Astrocyte (in vitro differentiated cells and primary cell): ENCODE measurements around the gene MORN3. TPM values are rescaled to one million over a fixed set of nuclear protein-coding genes. Genes with fewer than 3 reads are reported as not detected.
"Not testable (repeated sequence)": the region's sequence is repeated elsewhere in the genome, so short reads cannot be mapped to it uniquely, and the experiment has no call there.

Source experiments
- DNase-seq: peaks from one replicate; pipeline ENCODE4 v3.0.0-alpha.2; 2010; ENCODE audit warnings: low read depth
- FAIRE-seq: peaks from 2 replicates; lab custom pipeline; 2011; peaks lifted over from hg19 to GRCh38; lab: Jason Lieb, UNC
- H2AFZ ChIP-seq: 2 replicates; pipeline ENCODE4 v1.6.0; 2012; ENCODE audit warnings: low read depth, low read length, inconsistent platforms
- H3K27ac ChIP-seq: 2 replicates; pipeline ENCODE4 v1.5.1; 2011; ENCODE audit warnings: low read depth, low read length, inconsistent platforms
- H3K27me3 ChIP-seq: 2 replicates; pipeline ENCODE4 v1.6.0; 2011; ENCODE audit warnings: low read length, inconsistent platforms; ENCODE audit not compliant: insufficient read depth
- H3K36me3 ChIP-seq: 2 replicates; pipeline ENCODE4 v1.5.1; 2011; ENCODE audit warnings: low read length, inconsistent platforms; ENCODE audit not compliant: insufficient read depth
- H3K4me1 ChIP-seq: 2 replicates; pipeline ENCODE4 v1.5.1; 2011; ENCODE audit warnings: low read length, inconsistent platforms; ENCODE audit not compliant: insufficient read depth
- H3K4me2 ChIP-seq: 2 replicates; pipeline ENCODE4 v1.6.0; 2012; ENCODE audit warnings: low read length, inconsistent platforms
- H3K4me3 ChIP-seq: 2 replicates; pipeline ENCODE4 v1.5.1; 2011; ENCODE audit warnings: low read depth, mild to moderate bottlenecking, low read length, inconsistent platforms; ENCODE audit not compliant: insufficient read depth
- H3K79me2 ChIP-seq: 2 replicates; pipeline ENCODE4 v1.6.0; 2012; ENCODE audit warnings: mild to moderate bottlenecking, low read length, inconsistent platforms; ENCODE audit not compliant: insufficient read depth
- H3K9ac ChIP-seq: 2 replicates; pipeline ENCODE4 v1.6.0; 2012; ENCODE audit warnings: mild to moderate bottlenecking, low read length, inconsistent platforms
- H3K9me3 ChIP-seq: 2 replicates; pipeline ENCODE4 v1.5.1; 2012; ENCODE audit warnings: low read depth, mild to moderate bottlenecking, low read length, inconsistent platforms; ENCODE audit not compliant: insufficient read depth
- H4K20me1 ChIP-seq: 2 replicates; pipeline ENCODE4 v1.6.0; 2012; ENCODE audit warnings: low read length, inconsistent platforms; ENCODE audit not compliant: insufficient read depth
- H3K27ac Mint-ChIP-seq: one replicate; pipeline ENCODE4 v1.8.0; 2021; ENCODE audit warnings: mild to moderate bottlenecking, mixed read lengths; ENCODE audit not compliant: unreplicated experiment
- H3K27me3 Mint-ChIP-seq: one replicate; pipeline ENCODE4 v1.8.0; 2021; ENCODE audit warnings: low read depth, mixed read lengths; ENCODE audit not compliant: unreplicated experiment
- H3K36me3 Mint-ChIP-seq: one replicate; pipeline ENCODE4 v1.8.0; 2021; ENCODE audit warnings: low read depth, mixed read lengths; ENCODE audit not compliant: unreplicated experiment
- H3K4me1 Mint-ChIP-seq: one replicate; pipeline ENCODE4 v1.8.0; 2021; ENCODE audit warnings: low read depth, mixed read lengths; ENCODE audit not compliant: unreplicated experiment
- H3K4me3 Mint-ChIP-seq: one replicate; pipeline ENCODE4 v1.8.0; 2021; ENCODE audit warnings: mild to moderate bottlenecking, moderate library complexity, mixed read lengths; ENCODE audit not compliant: unreplicated experiment
- H3K9me3 Mint-ChIP-seq: one replicate; pipeline ENCODE4 v1.8.0; 2021; ENCODE audit warnings: mild to moderate bottlenecking, mixed read lengths; ENCODE audit not compliant: unreplicated experiment
- EZH2 ChIP-seq: IDR thresholded peaks from 2 replicates; pipeline ENCODE4 v1.6.1; 2012; ENCODE audit warnings: mild to moderate bottlenecking, low read length, inconsistent platforms; ENCODE audit not compliant: insufficient read depth
- total RNA-seq: library from RNA; stranded (reverse); gene quantifications from 2 replicates; pipeline ENCODE4 v1.2.1, GENCODE V29; 2021
- TF ChIP-seq, protein P1 (sequence below): IDR thresholded peaks from 2 replicates; pipeline ENCODE4 v1.5.1; 2011; ENCODE audit warnings: low read depth, mild to moderate bottlenecking, inconsistent platforms, low read length, moderate library complexity; ENCODE audit not compliant: insufficient read depth

The MORN3 gene
- total RNA-seq, 1 donor from 2014 or later, result 0.36 TPM

GRCh38 chr12:121717041-121717699 is 47.7 kb upstream of the MORN3 start:
- Histone ChIP-seq H3K79me2 (peaks cover 62% of the 10 kb centered on the region), H2AFZ (no peak overlapping the region), H3K27me3 (no peaks in the 10 kb centered on the region), H3K27ac (no peak overlapping the region), H4K20me1 (peaks cover 77% of the 10 kb centered on the region), H3K4me3 (no peak overlapping the region), H3K9me3 (no peaks in the 10 kb centered on the region), H3K36me3 (no peaks in the 10 kb centered on the region), H3K9ac (no peak overlapping the region), H3K4me2 (peak overlapping the region; percentile 29), H3K4me1 (peaks cover 35% of the 10 kb centered on the region)
- Mint-ChIP-seq H3K9me3 (no peaks in the 10 kb centered on the region), H3K4me3 (peak overlapping the region; percentile 11), H3K27ac (peak overlapping the region; percentile 90), H3K27me3 (no peaks in the 10 kb centered on the region), H3K4me1 (peaks cover 41% of the 10 kb centered on the region), H3K36me3 (peaks cover 12% of the 10 kb centered on the region)
- no peak for TF ChIP-seq EZH2
- TF ChIP-seq, protein P1, sequence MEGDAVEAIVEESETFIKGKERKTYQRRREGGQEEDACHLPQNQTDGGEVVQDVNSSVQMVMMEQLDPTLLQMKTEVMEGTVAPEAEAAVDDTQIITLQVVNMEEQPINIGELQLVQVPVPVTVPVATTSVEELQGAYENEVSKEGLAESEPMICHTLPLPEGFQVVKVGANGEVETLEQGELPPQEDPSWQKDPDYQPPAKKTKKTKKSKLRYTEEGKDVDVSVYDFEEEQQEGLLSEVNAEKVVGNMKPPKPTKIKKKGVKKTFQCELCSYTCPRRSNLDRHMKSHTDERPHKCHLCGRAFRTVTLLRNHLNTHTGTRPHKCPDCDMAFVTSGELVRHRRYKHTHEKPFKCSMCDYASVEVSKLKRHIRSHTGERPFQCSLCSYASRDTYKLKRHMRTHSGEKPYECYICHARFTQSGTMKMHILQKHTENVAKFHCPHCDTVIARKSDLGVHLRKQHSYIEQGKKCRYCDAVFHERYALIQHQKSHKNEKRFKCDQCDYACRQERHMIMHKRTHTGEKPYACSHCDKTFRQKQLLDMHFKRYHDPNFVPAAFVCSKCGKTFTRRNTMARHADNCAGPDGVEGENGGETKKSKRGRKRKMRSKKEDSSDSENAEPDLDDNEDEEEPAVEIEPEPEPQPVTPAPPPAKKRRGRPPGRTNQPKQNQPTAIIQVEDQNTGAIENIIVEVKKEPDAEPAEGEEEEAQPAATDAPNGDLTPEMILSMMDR, result no peak
- peak; percentile 90 for DNase-seq
- no peak for FAIRE-seq

DNA sequence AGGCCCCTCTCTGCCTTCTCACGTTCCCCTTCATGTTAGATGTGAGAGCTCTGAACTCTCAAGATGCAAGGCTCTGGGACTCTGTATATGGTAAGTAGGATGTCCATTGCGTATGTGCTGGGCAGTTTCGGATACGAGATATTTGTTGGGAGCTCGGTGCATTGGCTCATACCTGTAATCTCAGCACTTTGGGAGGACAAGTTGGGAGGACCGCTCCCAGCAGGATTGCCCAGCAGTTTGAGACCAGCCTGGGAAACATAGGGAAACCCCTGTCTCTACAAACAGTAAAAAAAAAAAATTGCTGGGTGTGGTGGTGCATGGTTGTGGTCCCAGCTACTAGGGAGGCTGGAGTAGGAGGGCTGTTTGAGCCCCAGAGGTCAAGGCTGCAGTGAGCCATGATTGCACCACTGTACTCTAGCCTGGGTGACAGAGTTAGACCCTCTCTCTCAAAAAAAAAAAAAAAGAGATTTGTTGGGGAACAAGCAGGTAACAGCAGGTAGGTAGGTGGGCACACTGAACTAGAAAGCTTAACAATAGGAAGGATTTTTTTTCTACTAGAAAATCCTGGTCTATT is 46.5 kb upstream of the MORN3 start:
- Histone ChIP-seq H3K27ac (no peak overlapping the region), H3K79me2 (peaks cover 57% of the 10 kb centered on the region), H3K4me2 (no peak overlapping the region), H3K4me3 (no peak overlapping the region), H3K27me3 (no peaks in the 10 kb centered on the region), H3K4me1 (peaks cover 41% of the 10 kb centered on the region), H3K9me3 (no peaks in the 10 kb centered on the region), H3K36me3 (no peaks in the 10 kb centered on the region), H4K20me1 (peaks cover 73% of the 10 kb centered on the region), H3K9ac (no peak overlapping the region), H2AFZ (no peak overlapping the region)
- FAIRE-seq, result no peak
- peaks cover 3% of the 10 kb centered on the region for H3K9me3 Mint-ChIP-seq
- no peak for TF ChIP-seq EZH2
- TF ChIP-seq, protein P1, result no peak
- no peak for DNase-seq
- peaks cover 43% of the 10 kb centered on the region for H3K4me1 Mint-ChIP-seq
- peak overlapping the region; percentile 26 for H3K27ac Mint-ChIP-seq
- no peaks in the 10 kb centered on the region for H3K27me3 Mint-ChIP-seq
- H3K4me3 Mint-ChIP-seq, result peak overlapping the region; percentile 89
- H3K36me3 Mint-ChIP-seq, result peaks cover 10% of the 10 kb centered on the region

DNA sequence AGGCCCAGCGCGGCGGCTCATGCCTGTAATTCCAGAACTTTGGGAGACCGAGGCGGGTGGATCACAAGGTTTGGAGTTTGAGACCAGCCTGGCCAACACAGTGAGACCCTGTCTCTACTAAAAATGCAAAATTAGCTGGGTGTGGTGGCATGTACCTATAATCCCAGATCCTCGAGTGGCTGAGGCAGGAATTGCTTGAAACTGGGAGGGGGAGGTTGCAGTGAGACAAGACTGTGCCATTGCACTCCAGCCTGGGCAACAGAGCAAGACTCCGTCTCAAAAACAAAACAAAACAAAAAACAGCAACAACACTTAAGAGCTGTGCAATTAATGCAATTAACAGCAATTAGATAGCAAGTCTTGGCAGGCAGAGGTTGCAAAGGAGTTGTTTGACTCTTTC is 45.6 kb upstream of the MORN3 start:
- peaks cover 51% of the 10 kb centered on the region for H3K79me2 ChIP-seq
- not testable (repeated sequence) for H3K36me3 Mint-ChIP-seq, H3K27ac Mint-ChIP-seq, H3K27ac ChIP-seq, H3K4me3 ChIP-seq, H3K36me3 ChIP-seq, H2AFZ ChIP-seq, H3K9ac ChIP-seq, DNase-seq, H3K27me3 Mint-ChIP-seq, H3K4me2 ChIP-seq, H3K27me3 ChIP-seq, H3K9me3 ChIP-seq, FAIRE-seq
- peaks cover 10% of the 10 kb centered on the region for H3K9me3 Mint-ChIP-seq
- peaks cover 64% of the 10 kb centered on the region for H4K20me1 ChIP-seq
- peaks cover 38% of the 10 kb centered on the region for H3K4me1 Mint-ChIP-seq
- H3K4me3 Mint-ChIP-seq, result peak overlapping the region; percentile 89
- peaks cover 34% of the 10 kb centered on the region for H3K4me1 ChIP-seq
